ENCODE data around the gene MIEF2. TPM values are rescaled to one million over a fixed set of nuclear protein-coding genes. Genes with fewer than 3 reads are reported as not detected.

The MIEF2 gene
- polyA plus RNA-seq, 1 experiment: 12.0 TPM

DNA sequence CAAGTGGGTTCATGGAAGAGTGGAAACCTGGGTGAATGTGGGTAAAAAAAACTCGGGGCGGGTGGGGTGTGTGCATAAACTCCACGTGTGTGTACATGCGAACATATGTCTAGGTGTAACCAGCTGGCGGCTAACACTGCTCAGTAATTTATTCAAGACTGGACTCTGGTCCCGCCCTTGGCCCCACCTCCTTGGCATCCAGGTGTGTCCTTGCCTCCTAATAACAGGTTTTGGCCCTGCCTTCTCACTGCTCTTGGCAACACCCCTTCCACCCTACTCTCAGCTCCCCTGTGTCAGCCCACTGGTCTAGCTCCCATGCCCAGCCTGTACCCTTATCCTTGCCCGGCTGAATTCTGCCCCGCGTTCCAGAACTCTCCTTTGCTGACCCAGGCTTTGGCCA is 10.2 kb upstream of the MIEF2 start:
- TF ChIP-seq, protein P1, sequence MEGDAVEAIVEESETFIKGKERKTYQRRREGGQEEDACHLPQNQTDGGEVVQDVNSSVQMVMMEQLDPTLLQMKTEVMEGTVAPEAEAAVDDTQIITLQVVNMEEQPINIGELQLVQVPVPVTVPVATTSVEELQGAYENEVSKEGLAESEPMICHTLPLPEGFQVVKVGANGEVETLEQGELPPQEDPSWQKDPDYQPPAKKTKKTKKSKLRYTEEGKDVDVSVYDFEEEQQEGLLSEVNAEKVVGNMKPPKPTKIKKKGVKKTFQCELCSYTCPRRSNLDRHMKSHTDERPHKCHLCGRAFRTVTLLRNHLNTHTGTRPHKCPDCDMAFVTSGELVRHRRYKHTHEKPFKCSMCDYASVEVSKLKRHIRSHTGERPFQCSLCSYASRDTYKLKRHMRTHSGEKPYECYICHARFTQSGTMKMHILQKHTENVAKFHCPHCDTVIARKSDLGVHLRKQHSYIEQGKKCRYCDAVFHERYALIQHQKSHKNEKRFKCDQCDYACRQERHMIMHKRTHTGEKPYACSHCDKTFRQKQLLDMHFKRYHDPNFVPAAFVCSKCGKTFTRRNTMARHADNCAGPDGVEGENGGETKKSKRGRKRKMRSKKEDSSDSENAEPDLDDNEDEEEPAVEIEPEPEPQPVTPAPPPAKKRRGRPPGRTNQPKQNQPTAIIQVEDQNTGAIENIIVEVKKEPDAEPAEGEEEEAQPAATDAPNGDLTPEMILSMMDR (IDR thresholded peaks at IDR 0.05; ENCODE audit: insufficient read depth, low read depth, low read length): no peak
- Histone ChIP-seq H3K36me3 (ENCODE audit: control insufficient read depth, insufficient read depth, low read length) (peaks cover 81% of the 10 kb centered on the region), H3K4me3 (ENCODE audit: low read depth, low read length) (no peak overlapping the region), H3K27me3 (ENCODE audit: control insufficient read depth, insufficient read depth, low read length) (no peaks in the 10 kb centered on the region)
- CTCF ChIA-PET: interaction anchor here (1.9 kb wide), 1 partner anchor 19 kb away, joined by 5 read pairs; no protein-coding TSS in a partner anchor
- POLR2A ChIA-PET: no interaction called here
- DNase-seq (ENCODE audit: low read depth): no peak

DNA sequence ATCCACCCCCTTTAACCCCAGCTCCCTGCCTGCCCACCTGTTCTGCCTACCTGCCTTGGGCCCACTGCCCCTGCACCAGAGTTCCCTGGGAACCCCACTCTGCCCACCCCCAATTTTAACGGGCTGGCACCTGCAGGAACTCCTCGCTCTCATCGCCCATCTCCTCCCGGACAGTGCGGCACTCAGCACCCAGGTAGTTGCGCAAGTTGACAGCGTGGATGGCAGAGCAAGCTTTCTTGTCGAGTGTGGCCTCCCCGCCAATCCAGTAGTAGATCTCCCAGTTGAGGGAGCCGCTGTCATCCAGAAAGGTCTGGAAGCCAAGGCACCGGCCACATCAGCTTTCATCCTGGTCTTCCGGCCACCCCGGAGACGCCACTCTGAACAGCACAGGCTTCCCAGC is 9.8 kb upstream of the MIEF2 start:
- no peak for DNase-seq (ENCODE audit: low read depth)
- ChIA-PET CTCF (no interaction called here), POLR2A (no interaction called here)
- TF ChIP-seq, protein P1 (IDR thresholded peaks at IDR 0.05; ENCODE audit: insufficient read depth, low read depth, low read length): no peak
- Histone ChIP-seq H3K27me3 (ENCODE audit: control insufficient read depth, insufficient read depth, low read length) (no peaks in the 10 kb centered on the region), H3K36me3 (ENCODE audit: control insufficient read depth, insufficient read depth, low read length) (peaks cover 80% of the 10 kb centered on the region), H3K4me3 (ENCODE audit: low read depth, low read length) (no peak overlapping the region)

DNA sequence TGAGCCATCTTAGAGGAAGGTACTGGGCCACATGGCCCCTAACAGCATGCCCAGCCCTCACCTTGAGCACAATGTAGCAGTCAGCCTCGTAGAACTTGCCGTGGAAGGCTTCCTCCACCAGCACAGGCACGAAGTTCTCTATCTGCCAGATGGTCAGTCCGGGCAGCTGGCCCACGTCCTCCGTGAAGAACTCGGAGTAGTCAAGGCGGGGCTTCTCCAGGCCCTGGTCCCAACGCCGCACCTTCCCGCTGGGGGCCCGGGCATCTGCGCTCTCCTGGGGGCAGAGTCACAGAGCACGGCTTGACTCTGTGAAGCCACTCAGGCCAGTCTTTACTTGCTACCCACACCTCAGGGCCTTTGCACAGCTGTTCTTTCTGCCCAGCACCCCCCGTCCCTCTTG is 9.3 kb upstream of the MIEF2 start:
- no peaks in the 10 kb centered on the region for H3K27me3 ChIP-seq (ENCODE audit: control insufficient read depth, insufficient read depth, low read length)
- DNase-seq (ENCODE audit: low read depth): no peak
- no peak overlapping the region for H3K4me3 ChIP-seq (ENCODE audit: low read depth, low read length)
- peaks cover 78% of the 10 kb centered on the region for H3K36me3 ChIP-seq (ENCODE audit: control insufficient read depth, insufficient read depth, low read length)
- ChIA-PET CTCF (interaction anchor here (0.6 kb wide), 1 partner anchor 133 kb away, joined by 7 read pairs; no protein-coding TSS in a partner anchor), POLR2A (no interaction called here)
- TF ChIP-seq, protein P1 (IDR thresholded peaks at IDR 0.05; ENCODE audit: insufficient read depth, low read depth, low read length): no peak

DNA sequence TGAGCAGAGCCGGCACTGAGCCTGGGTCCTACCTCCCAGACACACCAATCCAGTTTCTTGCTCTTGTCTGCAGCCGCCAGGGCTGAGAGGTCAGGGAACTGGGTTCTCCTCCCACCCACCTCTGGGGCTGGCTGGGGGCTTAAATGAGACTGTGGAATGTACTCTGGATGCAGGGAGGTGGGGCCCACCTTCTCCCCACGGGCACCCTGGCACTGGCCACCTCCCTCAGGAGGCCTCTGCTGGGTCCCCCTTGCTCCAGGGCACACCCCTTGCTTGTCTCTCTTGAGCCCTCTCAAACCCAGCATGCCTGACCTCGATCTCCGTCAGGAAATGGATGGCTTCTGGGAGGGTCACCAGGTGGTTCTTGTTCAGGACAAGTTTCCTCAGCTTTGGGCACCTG is 8.3 kb upstream of the MIEF2 start:
- TF ChIP-seq, protein P1 (IDR thresholded peaks at IDR 0.05; ENCODE audit: insufficient read depth, low read depth, low read length): no peak
- Histone ChIP-seq H3K27me3 (ENCODE audit: control insufficient read depth, insufficient read depth, low read length) (no peaks in the 10 kb centered on the region), H3K4me3 (ENCODE audit: low read depth, low read length) (no peak overlapping the region), H3K36me3 (ENCODE audit: control insufficient read depth, insufficient read depth, low read length) (peaks cover 76% of the 10 kb centered on the region)
- POLR2A ChIA-PET: no interaction called here
- CTCF ChIA-PET: no interaction called here
- DNase-seq (ENCODE audit: low read depth): no peak

DNA sequence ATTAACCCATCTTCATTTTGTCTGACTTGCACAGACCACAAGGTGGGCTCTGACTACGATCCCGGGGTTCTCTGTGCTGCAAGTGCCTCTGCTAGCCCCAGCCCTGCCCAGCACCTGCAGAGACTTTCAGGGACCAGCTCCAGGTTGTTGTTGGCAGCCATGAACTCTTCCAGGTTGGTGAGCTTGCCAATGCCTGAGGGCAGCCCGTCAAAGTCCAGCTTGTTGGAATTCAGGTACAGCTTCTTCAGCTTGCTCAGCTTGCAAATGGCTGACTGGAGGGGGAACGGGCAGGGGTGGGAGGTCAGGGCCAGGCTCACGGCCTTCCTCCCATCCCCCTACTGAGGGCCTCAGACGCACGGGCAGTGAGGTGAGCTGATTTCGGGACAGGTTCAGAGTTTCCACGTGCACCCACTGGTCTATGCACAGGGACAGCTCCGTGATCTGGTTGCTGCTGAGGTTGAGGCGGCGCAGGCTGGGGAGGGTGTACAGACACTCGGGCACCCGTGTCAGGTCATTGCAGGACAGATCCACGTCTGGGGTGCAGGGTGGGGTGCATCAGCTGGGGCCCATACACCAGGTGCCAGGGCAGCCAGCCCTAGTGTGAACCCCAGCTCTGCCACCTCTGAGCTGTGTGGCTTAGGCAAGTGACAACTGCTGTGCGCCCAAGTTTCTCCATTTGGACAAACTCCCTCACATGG is 7.1 kb upstream of the MIEF2 start:
- no peak for DNase-seq (ENCODE audit: low read depth)
- no peak overlapping the region for H3K4me3 ChIP-seq (ENCODE audit: low read depth, low read length)
- TF ChIP-seq, protein P1 (IDR thresholded peaks at IDR 0.05; ENCODE audit: insufficient read depth, low read depth, low read length): no peak
- H3K36me3 ChIP-seq (ENCODE audit: control insufficient read depth, insufficient read depth, low read length): peaks cover 68% of the 10 kb centered on the region
- ChIA-PET POLR2A (no interaction called here), CTCF (no interaction called here)
- no peaks in the 10 kb centered on the region for H3K27me3 ChIP-seq (ENCODE audit: control insufficient read depth, insufficient read depth, low read length)

Data from BJ (cell line).